CMK (cell line): Measurements from ENCODE around the gene ACOX3.
"Not testable (repeated sequence)": the region's sequence is repeated elsewhere in the genome, so short reads cannot be mapped to it uniquely, and the experiment has no call there.

ENCODE experiments used
- DNase-seq: peaks from one replicate; pipeline ENCODE4 v3.0.0-alpha.2; 2010; ENCODE audit warnings: low read depth

The ACOX3 gene

DNA sequence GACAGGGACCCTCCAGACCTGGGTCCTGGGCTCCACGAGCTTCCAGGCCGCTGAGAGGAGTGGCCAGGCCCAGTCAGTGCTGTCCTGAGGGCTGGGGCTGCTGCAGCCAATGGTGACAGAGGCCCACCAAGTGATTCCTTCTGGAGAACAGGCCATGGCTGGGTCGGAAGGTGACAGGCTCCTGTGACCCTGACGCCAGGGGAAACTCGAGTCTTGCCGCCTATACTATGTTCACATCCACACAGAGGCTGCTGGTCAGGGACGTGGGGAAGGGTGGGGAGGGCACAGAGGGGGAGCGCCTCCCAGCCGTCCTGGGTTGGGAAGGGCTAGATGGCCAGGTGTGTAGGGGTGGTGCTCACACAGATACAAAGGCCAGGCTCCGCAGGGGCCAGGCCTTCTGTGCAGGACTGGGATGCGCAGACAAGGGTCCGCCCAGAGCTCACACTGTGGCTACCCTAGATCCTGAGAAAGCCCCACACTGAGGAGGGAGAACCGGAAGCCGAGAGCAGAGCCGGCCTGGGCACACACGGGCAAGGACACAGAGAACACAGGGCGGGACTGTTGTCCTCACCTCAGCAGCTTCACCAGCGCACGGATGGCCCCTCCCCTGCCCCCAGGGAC lies 89.6 kb downstream of the ACOX3 start:
- no peak for DNase-seq

DNA sequence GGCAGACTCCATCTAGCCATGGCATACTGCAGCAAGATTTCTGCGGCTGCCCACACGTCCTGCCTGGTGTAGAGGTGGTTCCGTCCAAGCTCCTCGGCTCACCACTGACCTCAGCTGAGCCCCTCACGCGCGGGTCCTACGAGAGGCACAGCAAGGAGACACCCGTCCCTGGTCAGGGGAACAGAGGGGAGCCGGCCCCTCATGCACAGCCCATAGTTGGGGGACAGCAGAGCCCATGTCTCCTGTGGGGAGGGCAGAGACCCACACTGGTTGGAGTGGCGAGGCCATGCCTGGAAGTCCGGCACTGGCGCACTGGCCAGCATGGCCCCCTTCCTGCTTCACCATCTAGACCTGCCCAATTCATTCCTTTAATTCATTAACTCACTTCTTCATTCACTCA lies 90.2 kb downstream of the ACOX3 start:
- DNase-seq = no peak

DNA sequence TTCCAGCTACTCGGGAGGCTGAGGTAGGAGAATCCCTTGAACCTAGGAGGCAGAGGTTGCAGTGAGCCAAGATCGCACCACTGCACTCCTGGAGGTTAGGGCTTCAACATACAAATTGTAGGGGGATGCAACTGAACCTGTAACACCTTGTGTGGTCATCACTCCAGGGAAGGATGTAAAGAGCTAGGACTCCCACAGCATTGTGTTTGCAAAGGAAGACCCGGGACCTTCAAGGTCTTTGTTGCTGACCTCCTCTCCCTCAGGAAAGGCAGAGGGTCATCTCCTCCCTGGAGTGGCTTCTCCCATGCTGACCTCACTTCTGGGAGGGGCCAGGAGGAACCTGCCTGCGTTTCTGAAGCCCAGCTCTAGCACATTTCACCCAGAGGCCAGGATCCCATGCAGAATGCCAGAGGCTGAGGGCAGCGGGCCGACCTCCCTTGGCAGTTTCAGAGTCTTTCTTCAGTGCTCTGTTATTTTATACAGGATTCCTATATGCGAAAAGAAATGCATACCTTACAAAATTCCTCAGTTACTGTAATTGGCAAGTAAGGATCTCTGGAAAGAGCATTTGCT lies 90.8 kb downstream of the ACOX3 start:
- no peak for DNase-seq

DNA sequence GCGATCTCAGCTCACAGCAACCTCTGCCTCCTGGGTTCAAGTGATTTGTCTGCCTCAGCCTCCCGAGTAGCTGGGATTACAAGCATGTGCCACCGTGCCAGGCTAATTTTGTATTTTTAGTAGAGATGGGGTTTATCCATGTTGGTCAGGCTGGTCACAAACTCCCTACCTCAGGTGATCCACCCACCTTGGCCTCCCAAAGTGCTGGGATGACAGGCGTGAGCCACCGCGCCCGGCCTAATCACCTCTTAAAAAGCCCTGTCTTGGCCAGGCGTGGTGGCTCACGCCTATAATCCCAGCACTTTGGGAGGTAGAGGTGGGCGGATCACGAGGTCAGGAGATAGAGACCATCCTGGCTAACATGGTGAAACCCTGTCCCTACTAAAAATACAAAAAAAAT lies 91.3 kb downstream of the ACOX3 start:
- DNase-seq = not testable (repeated sequence)

DNA sequence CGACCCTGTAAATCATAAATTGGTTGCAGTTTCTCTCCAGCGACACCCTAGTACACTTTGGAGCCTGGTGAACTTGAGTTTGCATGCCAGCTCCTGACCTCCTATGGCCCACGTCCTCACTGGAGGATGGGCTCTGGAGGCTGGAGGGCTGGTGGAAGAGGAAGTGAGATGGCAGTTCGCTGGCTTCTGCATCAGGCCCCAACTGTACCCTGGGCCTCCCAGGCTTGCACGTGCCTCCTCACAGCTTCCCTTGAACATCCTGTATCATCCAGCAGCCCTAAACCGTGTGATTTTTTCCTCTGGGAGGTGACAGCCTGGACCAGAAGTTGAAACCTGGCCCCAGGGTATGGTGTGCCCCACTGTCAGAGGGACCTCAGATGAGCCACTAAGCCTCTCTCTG lies 92.5 kb downstream of the ACOX3 start:
- DNase-seq = no peak

DNA sequence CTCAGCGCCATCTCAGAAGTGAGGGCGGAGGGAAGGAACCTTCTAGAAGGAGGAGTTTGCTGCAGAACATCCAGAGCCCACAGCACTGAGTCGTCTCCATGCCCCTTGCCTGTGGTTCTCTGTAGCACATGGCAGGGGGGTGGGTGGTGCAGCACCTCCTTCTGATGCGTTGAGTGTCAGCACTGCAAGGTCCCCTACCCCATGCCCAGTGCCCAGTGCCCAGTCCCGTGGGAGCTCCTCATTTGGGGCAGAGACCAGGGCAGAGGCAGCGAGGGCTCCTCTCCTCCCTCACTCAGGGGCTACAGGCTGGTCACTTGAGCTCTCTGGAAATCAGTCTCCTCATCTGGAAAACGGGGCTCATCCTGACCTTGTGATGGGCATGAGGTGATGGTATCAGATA lies 92.9 kb downstream of the ACOX3 start:
- no peak for DNase-seq

DNA sequence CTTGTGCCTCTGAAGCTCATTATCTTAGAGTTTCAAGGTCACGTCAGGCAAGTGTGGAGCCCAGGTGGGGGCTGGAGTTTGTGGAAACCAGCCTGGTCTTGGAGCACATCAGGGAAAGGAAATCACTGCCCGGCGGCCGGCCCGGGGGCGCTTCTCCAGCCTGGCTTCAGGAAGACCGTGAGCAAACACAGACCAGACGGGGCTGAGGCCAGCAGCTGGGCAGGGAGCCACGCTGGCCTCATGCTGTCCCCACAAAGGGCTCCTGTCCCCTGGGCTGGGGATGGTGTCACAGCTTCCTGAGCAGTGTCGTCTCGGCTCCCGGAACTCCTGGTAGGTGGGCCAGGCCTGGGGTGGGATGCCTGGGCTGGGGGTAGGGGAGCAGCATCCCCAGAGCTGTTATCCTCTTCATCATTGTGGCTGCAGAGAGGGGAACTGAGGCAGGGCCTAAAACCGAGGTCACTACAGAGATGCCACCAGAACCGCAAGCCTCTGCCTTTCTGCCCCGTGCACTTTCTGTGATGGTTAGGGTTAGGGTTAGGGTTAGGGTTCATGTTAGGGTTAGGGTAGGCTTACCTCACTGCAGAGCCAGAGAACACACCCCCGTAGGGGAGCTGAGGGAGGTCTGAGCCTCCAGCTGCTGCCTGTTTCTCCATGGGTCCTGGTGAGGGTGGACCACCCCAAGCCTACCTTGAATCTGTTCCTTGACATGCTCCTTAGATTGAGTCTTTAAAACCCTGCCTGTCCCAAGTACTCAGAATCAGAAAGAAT lies 93.5 kb downstream of the ACOX3 start:
- DNase-seq = no peak

DNA sequence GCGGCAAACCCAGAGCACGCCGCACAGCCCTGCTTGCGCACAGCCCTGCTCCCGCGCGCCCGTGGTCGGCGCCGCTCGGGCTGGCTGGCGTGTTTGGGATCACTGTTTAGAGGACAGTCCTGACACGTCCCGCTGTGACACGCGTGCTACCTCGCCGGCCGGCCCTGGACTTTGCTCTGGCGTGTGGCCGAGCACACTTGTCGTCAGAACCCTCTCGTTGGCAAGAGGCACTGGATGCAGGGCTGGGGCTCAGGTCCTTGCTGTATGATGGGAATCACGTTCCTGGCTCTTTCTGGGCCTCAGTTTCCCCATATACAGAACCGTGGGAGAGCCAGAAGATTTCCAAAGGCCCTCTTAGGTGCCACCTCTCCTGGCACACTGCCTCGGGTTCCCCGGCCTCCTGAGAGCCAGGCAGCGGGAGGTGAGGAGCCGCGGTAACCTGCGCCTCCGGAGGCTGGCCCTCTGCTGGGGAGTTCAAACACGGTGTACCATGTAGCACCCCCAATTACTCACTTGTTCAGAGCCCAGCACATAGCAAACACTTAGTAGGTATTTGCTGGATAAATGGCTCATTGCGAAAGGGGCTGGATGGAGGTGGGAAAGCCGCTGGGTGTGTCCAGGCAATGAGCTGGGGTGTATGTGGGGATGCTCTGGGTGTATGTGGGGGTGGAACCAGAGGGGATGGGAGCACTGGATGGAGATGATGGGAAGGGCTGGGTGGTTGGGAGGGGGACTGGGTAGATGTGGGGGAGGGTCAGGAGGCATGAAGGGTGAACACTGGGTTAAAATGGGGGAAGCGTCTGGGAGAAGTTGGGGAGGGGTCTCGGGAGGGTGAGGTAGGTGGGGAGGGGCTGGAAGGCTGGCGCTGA lies 94.3 kb downstream of the ACOX3 start:
- no peak for DNase-seq

DNA sequence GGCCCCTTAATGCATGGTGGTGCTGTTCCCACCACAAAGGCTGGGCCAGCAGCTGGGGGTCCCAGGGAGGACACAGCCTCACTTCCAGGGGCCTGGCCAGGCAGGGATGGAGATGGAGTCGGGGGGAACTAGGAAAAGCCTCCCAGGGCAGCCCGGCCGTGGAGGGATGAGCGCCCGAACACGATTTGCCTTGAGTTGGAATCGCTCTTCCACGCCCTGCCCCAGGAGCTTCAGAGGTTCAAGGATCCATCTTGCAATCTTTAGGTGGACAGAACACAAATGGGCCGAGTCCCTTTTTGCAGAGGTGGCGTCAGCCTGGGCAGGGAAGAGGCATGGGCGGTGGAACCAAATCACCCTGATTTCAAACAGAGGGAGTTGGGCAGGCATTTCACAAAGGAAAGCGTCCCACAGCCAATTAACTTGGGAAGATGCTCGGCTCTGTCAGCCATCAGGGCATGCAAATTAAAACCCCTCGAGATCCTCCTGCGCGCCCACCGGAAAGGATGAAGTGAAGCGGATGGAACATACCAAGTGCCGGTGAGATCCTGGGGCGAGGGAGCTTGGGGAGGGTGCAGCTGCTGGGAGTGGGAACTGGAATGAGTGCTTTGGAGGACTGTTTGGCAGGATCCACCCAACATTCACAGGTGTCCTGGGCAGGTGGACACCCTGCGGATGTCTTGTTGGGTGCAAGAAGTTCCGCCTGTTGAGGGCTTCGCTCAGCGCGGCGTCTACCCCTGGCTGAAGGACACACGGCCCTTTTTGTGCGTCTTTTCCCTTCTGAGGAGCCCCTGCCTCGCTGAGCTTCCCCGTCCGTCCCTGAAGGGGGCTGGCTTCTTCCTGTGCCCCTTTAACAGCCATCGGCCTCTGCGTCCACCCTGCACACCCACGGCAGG lies 95.2 kb downstream of the ACOX3 start:
- DNase-seq = no peak

DNA sequence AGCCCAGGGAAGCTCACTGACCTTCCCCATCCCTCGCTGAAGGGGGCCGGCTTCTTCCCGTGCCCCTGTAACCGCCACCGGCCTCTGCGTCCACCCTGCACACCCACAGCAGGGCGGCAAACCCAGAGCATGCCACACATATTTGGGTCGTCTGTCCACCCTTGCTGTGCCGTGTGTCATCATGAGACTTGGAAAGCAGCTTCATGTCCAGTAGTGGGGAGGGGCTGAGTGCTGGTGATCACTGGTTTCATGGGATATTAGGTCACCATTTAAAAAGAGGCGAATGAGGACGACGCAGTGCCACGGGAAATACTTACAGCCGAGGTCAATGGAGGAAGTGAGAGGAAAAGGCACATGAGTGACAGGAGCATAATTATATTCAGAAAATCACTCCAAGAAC lies 96.1 kb downstream of the ACOX3 start:
- DNase-seq = no peak

DNA sequence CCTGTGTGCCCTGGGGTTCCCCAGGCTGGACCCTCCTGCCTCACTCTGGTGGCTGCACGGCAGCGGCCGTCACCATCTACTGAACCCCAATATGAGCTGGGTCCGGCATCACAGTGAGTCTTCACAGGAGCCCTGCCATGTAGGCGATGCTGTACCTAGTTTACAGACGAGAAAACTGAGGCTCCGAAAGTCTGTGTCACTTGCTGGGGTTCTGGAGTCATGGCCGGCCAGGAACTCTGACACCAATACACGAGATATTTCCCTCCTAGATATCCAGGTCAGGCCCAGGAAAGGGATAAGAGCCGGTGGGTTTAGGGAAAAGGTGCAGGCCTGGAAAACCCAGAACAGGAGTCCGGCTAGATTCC lies 96.6 kb downstream of the ACOX3 start:
- no peak for DNase-seq

DNA sequence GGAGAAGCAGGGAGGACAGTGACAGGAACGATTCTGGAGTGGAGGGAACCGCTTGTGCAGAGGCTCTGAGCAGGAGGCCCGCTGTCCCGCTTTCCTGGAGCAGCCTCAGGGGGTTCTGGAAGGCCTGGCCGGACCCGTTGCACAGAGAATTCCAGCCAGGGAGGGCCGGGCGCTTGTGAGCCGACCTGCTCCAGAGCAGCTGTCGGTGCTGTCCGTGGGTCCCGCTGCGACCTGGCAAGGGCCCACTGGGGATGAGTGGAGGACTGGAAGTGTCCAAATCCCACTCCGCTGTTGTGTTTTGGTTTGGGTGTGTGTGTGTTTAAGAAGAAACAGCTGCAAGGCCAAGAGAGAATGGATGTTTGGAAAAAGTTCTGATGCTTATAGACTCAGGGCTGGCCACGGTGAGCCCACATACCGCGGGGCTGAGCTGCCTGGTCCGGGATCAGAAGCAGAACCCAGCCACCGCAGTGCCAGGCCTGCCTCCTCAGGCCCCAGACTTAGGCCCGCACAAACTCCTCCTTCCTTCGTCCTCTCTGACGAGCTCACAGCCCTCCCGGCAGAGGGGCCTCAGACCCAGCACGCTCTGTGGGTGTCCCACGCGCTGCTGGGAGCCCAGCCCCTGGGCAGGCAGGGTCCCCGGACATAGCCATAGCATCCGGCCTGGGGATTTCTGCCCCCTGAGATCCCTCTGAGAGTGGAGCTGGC lies 97.1 kb downstream of the ACOX3 start:
- no peak for DNase-seq

DNA sequence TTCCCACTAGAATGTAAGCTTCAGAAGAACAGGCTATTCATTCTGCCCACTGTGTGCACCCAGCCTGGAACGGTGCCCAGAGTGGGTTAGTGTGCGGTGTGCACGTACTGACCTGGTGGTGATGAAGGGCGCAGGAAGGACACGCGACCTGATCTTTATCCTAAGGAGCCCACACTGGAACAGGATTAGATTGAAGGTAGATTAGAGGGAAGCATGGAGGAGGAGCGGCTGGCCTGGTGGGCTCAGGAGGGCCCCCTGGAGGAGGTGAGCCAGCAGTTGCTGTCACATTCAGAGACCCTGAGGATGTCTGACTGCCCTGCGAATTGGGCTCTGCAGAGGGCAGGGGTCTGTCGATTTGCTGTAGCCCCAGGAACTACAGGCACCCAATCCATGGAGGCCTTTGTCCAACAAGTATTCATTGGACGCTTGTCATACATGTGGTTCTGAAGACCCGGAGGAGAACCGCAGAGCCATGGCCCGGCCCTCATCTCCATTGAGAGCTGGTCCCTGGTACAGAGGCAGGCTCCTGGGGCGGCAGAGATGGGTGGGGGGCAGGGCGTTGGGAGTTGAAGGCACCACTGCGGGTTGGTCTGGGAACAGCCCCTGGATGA lies 97.8 kb downstream of the ACOX3 start:
- DNase-seq = no peak

DNA sequence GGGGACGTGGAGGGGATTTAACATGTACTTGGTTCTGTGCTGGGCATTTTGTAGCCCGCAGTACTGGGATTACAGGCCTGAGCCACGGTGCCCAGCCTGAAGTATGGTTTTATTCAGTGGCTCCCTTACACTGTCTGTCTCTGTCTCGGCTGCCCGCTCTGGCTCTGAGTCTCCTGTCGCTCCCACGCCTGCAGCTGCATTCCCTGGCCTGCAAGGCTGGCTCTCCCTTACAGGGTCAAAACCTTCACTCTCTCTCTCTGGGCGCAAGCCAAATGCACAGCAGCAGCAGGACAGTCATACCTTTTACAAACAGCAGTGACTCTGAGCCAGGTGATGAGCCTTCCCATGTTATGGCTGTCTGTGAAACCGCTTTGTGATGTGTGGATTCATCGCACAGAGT lies 98.8 kb downstream of the ACOX3 start:
- DNase-seq = no peak

DNA sequence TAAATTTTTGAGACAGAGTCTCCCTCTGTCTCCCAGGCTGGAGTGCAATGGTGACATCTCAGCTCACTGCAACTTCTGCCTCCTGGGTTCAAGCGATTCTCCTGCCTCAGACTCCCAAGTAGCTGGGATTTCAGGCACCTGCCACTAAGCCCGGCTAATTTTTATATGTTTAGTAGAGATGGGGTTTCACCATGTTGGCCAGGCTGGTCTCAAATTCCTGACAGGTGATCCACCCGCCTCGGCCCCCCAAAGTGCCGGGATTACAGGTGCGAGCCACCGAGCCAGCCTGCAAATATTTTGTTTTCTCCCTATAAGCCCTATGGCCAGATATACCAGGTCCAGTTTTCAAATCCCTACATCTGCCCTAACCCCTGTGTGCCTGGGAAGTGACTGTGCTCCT lies 99.2 kb downstream of the ACOX3 start:
- DNase-seq = not testable (repeated sequence)

DNA sequence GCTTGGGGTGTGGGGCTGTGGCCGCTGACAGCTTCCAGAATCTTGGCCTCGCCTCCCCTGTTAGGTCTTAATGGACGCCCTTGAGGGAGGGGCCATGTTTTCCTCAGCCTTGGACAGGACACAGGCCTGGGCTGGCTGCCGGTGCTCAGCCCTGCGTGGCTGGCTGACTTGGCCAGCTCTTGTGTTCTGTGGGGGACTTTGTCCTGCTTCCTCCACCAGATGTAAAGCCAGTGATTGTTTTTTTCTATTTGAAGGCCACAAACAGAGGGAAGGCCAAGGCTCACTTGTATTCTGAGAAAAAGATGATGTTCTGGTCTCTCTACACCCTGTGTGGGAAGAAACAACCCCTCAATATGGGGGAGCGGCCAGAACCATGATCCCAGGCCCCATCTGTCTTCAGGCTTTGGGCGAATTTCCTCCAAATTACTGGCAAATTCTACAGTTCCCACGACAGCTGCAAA lies 99.7 kb downstream of the ACOX3 start:
- DNase-seq = no peak

DNA sequence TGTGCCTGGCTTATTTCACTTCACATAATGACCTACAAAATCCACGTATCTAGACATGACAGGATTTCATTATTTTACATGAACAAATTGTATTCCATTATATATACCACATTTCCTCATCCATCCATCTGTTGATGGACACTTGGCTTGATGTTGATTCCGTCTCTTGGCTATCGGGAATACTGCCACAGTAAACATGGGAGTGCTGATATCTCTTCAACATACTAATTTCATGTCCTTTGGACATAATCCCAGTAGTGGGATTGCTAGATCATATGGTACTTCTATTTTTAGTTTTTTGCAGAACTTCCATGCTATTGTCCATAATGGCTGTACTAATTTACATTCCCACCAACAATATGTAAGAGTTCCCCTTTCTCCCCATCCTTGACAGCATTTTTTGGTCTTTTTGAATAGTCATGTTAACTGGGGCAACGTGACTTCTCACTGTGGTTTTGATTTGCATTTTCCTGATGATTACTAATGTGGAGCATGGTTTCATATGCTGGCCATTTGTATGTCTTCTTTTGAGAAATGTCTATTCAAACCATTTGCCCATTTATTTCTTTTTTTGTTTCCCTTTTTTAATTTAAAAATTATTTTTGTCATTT lies 102.1 kb downstream of the ACOX3 start:
- DNase-seq = no peak

DNA sequence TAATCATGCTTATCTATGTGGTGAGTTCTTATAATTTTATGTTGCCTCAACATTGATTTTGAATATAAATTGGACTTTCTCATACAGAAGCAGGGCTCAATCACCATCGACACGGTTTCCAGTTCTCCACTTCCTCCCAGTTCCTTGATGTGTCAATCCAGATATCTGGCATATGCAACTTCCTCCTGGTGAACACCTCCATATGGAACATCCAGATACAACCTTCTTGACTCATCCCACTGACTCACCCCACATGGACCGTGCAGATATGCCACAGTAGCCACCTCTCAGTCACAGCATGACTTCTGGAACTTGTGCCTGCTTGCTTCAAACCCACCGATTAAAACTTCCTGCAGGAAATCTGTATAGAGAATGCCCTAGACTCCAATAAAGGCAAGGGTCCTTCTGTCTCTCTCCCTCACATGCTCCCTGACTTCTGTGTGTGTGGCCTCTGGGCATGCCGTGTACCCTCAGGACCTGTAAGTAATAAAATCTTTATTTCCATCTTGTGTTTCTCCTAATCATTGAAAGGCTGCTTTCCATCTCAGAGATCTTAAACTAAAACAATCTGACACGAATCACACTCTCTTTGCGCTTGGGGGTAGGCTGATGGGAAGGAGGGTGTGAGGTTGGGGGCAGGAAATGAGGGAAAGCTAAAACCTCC lies 104.0 kb downstream of the ACOX3 start:
- DNase-seq = peak; percentile 79

DNA sequence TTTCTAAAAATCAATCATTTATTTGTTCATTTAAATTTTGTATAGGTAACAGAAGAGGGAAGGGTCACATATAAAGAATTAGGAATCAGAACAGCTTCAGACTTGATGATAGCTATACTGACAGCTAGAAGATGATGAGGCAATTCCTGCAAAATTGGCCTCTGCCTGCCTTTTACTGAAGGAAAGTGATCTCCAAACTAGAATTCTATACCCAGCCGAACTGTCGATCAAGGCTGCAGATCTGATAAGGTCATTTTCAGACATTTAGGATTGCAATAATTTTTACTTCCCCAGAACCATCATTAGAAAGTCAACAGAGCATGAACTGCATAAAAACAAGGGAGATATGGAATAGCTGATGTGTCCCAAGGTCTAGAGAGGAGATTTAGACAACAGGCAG lies 104.7 kb downstream of the ACOX3 start:
- DNase-seq = no peak
